SH-SY5Y (cell line): Measurements from ENCODE around the gene TRPM2.

Experiments used
- GATA2 ChIP-seq: IDR thresholded peaks from 2 replicates; pipeline ENCODE4 v1.6.1; 2011; ENCODE audit warnings: mild to moderate bottlenecking, low read depth, low read length
- GATA3 ChIP-seq: IDR thresholded peaks from 2 replicates; pipeline ENCODE4 v1.6.1; 2011; ENCODE audit warnings: low read depth, mild to moderate bottlenecking, low read length, moderate library complexity

The TRPM2 gene

DNA sequence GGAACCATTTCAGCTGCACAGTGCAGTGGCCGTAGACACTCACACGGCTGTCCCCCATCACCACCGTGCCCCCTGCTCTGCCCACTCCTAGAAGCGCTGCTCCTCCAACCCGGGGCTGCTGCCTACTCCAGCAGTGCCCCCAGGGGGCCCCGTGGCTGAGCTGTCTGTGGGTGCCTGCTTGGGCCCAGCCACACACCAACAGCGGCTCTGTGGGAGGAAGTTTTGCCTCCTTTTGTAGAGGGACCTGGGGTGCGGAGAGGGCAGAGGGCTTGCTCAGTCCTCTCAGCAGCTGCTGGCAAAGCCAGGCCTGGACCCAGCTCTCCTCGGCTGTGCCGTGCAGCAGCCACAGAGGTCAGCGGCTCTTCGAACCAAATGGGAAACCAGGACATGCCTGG is 90.5 kb downstream of the TRPM2 start:
- no peak for TF ChIP-seq GATA3
- TF ChIP-seq GATA2: no peak

DNA sequence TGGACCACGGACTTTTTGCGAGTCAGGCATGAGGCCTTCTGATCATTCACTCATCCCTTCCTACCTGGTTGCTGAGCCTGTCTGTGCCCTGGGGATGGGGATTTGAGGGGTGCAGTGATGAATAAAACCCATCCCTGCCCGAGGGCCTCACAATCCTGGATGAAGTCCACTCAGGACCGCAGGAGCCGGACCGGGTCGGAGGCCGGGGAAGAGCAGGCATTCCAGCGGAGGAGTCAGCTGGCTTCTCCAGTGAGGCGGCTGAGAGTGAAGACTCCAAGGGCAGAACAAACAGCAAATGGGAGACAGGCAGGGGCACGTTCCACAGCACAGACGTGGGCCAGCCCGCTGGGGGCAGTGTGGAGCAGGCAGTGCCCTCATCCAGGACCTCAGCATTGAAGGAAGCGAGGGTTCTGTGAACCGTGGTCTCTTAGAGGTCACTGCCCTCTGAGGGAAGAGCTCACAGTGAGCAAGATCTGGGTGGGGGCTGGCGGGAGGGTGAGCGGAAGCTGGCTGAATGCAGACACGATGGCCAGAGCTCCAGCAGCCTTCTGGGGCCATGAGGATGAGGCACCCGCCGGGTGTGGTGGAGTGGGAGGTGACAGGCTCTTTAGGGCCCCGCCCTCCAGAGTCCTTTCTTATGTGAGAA is 91.0 kb downstream of the TRPM2 start:
- TF ChIP-seq GATA2 (no peak), GATA3 (no peak)

DNA sequence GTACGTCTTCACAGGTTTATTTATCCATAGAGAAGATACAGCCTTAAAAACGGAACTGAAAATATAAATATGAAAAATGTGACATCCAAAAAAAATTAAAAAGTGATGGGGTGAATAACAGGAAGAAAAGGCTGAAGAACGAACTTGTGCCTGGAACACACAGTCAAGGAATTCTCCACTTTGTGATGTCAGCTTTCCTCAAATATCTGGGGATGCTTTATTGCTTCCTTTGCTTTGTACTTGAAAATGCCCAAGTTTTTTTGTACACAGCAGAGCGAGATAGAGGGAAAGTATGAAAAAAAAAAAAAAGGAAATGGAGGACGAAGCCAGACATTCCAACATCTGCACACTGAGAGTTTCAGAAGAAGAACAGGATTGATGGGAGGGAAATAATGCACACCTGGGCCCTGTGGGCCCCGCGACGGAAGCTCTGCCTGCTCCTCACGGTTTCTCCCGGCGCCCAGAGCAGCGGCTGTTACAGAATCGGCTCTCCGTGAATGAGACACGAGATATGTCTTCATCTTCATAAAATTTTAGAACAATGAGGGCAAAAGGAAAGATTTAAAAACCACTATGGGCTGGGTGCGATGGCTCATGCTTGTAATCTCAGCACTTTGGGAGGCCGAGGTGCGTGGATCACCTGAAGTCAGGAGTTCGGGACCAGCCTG is 91.9 kb downstream of the TRPM2 start:
- no peak for TF ChIP-seq GATA2
- TF ChIP-seq GATA3: no peak

DNA sequence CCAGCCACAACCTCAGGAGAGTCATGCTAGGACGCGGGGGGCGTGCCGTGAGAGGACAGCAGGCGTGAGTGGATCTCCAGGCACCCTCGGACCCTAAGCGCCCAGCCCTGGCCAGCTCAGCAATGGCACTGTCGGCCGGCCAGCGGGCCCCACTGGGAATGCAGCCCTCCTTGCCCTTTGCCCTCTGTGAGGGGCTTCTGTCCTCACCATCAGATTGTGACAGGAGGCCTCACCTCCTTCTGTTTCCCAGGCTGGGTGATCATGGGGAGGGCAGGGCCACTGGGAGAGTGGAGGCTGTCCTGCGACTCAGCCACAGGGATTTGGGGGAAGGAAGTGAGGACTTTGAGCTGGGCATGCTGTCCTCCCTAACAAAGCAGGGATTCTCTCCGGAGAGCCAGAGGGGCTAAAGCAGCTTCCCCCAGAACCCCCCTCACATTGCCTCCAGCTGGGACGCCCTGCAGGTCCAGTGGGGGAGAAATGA is 95.3 kb downstream of the TRPM2 start:
- no peak for TF ChIP-seq GATA2
- TF ChIP-seq GATA3: no peak

DNA sequence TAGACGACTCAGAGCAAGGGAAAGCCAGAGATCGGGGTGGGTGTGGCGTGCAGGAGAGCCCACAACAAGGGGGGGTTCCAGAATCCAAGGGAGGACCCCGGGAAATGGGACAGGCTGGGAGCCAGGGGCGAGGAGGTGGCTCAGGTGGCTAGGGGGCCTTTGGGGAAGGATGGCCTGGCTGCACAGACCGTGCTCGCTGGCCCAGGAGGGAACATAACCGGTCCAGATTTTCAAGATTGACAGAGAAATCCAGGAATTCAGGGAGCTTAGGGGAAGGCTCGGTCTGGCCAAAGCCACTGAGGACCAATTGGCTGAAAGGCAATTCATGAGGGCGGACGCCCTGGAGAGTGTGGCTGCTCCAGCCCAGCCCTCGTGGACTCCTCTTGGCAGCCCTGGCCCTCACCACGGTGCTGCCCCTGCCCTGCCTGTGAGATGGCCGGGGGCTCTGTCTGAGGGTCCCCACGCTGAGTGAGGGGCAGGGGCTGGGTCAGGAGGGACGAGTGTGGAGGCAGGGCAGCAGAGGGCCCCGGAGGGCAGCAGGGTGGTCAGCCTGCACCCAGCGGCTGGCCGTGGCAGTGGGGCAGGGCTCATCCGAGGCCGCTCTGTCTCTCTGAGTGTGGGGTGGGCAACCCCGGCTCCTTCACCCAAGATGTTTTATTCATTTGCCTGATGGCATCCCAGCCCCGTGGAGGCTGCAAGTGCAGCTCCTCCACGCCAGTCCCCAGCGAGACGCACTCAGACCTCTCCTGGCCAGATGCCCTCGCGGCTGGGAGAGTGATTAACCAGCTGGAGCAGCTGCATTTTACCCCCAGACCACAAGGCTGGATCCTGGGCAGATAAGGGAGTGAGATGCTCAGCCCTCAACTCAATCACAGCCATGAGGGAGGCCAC is 96.3 kb downstream of the TRPM2 start:
- no peak for TF ChIP-seq GATA3
- peak; percentile 93 for TF ChIP-seq GATA2

DNA sequence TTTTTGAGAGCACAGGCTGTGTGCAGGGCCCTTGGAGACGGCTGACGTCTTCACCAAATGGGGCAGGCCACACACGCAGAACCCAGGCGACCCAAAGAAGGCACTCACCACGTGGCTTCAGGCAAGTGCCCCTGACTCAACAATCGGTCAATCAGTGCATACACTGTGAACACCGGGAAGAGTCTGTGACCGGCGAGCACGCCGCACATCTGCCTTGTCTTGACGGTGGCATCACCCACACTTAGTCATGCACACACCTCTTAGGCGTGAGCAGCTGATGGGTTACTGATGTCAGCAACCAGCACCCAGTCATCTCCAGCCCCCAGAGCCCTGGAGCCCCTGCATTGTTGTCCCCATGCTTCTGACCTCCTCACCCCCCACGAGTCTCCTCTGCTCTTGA is 97.0 kb downstream of the TRPM2 start:
- TF ChIP-seq GATA3 (no peak), GATA2 (no peak)

DNA sequence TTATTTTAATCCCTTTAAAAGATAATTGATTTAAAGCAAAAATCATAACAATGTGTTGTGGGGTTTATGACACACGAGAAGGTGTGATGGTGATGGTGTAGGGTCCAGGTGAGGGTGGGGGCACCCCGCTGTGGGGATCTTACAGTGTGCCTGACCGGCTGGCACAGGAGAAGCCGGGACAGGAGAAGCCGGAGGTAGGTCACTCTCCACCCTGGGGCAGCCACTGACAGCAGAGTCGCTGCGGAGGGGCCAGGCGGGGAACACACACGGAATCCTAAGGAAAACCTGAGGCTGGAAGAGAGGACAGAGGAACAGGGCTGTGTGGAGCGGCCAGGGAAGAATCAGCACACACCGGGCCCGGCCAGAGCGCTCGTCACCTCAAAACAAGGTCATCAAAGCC is 97.6 kb downstream of the TRPM2 start:
- no peak for TF ChIP-seq GATA2
- TF ChIP-seq GATA3: no peak

DNA sequence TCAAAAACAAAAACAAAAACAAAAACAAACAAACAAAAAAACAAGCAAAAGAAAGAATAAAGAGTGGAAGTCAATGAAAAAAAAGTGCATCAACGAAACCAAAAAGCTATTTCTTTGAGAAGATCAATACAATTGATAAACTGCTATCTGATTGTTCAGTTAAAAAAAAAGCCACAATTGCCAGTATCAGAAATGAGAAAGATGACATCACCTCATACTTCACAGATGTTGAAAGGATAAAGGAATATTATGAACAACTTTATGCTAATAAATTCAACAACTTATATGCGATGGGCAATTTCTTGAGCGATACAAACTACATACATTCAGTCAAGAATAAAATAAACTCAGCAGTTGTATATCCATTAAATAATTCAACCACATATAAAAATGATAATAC is 99.7 kb downstream of the TRPM2 start:
- TF ChIP-seq GATA2 (no peak), GATA3 (no peak)

DNA sequence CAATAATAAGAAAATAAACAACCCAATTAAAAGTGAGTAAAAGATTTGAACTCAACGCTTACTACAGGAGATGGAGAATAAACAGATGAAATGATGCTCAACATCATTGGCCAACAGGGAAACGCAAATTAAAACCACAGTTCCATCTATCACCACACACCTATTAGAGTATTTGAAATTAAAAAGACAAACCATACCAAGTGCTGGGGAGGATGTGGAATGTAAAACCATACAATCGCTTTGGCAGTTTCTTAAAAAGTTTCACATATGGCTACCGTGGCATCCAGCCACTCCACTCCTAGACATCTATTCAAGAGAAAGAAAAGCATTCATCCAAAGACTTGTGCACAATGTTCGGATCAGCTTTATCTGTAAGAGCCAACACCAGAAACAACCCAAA is 100.6 kb downstream of the TRPM2 start:
- TF ChIP-seq GATA3 (no peak), GATA2 (no peak)

DNA sequence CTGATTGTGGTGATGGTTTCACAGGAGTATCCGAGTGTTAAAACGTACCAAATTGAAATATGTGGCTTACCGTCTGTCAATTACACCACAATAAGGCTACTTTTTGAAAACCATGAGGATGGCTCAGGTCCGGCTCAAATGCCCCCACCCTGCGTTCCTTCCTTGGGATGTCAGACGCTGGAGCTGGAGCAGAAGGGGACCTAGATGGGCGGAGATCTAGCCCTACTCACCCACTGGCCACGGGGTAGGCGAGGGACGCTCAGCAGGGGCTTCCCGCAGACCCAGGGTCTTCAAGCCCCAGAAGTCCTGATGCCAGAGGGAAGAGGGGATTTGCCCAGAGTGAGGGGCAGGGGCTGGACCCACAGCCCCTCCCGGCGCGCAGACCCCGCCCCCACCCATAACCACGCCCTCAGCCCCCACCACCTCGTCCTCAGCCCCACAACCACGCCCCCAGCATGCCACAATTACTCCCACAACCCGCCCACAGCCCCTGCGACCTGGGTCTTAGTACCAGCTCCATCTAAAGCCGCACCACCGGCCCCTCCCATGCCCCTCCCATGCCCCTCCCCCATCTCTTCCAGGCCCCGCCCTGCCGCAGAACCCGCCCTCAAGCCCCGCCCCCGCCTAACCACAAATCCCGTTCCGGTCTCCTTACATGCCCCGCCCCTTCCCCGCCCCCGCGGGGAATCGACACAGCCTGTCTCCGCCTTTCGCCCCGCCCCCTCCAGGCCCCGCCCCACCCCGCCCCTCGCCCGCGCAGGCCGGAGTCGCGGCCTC is 101.5 kb downstream of the TRPM2 start, which contains the start of gene LRRC3:
Gene LRRC3, plus strand, starts transcription at position 764 of the 777 bp plus-strand sequence. CDS start 1,135 bp downstream, outside the sequence.
- TF ChIP-seq GATA2 (no peak), GATA3 (no peak)

DNA sequence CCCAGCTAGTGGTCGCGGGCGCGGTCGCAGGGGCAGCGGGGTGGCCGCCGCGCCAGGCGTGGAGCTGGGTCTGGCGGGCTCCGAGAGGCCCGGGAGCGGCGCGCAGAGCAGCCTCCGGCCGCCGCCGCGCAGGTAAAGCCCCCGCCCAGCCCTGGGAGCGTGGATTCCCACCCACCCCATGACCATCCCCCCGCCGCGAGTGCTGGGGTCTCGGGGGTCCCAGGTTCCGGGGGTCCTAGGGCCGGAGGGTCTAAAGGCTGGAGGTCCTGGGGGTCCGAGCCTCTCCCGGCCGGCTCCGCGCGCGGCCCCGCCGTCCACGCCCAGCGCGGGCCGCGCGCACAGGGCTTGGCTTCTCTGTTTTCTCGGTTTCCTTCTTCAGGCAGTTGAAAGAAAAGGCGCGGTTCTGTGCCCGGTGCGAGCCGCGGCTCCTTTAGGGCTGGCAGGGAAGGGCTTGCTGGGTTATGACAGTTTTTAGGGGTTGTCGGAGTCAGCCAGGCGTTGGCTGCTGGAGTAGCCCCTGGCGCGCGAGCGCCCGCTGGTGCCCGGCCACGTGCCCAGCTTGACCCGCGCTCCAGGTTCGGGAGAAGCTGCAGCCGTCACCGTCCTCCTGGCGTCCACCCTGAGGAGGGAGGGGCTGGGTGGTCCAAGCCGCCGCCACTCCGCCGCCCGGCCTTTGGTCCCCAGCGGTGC is 102.2 kb downstream of the TRPM2 start:
- TF ChIP-seq GATA3: no peak
- no peak for TF ChIP-seq GATA2

DNA sequence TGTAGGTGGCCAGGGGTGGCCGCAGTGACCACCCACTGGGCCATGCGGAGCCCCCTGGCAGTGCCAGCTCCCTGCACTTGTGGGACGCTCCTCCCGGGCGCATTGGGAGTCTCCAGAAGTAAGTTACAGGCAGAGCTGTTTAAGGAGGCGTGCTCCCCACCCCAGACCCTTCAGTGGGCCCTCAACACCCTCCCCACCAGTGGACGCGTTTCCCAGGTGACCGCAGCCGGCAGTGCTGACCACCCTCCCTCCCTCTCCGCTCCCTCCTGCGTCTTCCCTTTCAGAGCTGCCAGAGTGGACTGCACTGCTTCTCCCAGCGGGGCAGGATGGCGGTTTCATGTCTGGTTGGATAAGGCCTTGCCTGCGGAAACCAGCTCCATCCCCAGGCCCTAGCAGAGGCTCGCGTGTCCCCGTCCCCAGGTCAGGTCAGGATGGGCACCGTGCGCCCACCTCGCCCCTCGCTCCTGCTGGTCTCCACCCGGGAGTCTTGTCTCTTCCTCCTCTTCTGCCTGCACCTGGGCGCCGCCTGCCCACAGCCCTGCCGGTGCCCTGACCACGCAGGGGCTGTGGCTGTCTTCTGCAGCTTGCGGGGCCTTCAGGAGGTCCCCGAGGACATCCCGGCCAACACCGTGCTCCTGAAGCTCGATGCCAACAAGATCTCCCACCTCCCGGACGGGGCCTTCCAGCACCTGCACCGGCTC is 102.9 kb downstream of the TRPM2 start:
- no peak for TF ChIP-seq GATA3
- no peak for TF ChIP-seq GATA2

DNA sequence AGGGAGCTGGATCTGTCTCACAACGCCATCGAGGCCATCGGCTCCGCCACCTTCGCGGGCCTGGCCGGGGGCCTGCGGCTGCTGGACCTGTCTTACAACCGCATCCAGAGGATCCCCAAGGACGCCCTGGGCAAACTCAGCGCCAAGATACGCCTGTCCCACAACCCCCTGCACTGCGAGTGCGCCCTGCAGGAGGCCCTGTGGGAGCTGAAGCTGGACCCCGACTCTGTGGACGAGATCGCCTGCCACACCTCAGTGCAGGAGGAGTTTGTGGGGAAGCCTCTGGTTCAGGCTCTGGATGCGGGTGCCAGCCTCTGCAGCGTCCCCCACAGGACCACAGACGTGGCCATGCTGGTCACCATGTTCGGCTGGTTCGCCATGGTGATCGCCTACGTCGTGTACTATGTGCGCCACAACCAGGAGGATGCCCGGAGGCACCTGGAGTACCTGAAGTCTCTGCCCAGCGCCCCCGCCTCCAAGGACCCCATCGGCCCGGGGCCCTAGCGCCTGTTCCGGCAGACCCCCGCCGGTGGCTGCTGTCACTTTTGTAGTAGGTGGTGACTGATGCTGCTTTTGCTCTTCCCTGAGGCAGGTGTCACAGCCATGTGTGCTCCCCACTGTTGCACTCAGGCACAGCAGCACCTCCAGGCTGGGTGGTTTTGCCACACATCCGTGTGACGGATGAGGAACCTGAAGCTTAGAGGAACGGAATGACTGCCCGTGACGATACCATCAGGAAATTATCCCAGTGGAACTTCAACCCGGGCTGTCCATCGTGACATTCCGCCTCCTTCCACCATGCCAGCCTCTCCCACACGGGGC is 103.7 kb downstream of the TRPM2 start:
- no peak for TF ChIP-seq GATA2
- TF ChIP-seq GATA3: no peak
